NCI-H2227 (cell line): ENCODE measurements around the gene TDRD7.
"Not testable (repeated sequence)": the region's sequence is repeated elsewhere in the genome, so short reads cannot be mapped to it uniquely, and the experiment has no call there.

ENCODE experiments used
- DNase-seq: peaks from one replicate; lab custom pipeline; 2025; ENCODE audit not compliant: unreplicated experiment; lab: John Stamatoyannopoulos, UW

The TDRD7 gene

GRCh38 chr9:97419309-97419867 is 7.5 kb downstream of the TDRD7 start:
- no peak for DNase-seq

DNA sequence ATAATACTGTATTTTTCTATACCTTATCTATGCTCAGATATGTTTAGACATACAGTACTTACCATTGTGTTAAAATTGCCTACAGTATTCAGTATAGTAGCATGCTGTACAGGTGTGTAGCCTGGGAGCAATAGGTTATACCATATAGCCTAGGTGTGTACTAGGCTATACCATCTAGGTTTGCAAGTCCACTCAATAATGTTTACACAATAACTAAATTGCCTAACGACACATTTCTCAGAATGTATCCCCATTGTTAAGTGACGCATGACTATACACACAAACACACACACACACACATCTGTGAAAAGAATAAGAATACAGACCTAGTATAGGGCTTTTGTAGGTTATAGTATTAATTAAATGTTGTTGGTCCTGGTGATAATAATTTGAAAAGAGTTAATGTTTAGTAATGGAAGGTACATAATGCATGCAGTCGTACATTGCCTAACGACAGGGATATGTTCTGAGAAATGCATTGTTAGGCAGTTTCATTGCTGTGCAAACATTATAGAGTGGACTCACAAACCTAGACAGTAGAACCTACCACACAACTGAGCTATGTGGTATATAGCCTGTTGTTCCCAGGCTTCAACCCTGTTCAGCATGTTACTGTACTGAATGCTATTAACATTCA is 13.6 kb downstream of the TDRD7 start:
- DNase-seq, result no peak

GRCh38 chr9:97425973-97426336 is 14.1 kb downstream of the TDRD7 start:
- no peak for DNase-seq

DNA sequence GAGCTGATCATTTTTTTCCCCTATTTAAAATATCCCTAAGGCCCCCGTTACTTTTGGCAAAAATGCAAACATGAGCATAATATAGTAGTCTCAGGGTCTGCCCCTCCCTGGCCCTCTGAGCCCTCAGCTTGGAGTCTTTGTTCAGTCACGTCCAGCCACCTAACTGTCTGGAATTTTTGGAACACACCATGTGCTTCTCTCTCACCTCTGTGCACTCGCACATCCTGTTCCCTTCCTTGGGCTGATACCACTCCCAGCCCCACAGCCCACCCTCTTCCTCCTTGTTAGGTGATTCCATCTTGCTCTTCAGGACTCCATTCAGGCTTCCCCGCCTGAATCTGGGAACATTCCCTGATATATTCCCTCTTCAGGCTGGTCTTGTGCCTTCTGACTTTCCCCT is 16.0 kb downstream of the TDRD7 start:
- DNase-seq, result no peak

DNA sequence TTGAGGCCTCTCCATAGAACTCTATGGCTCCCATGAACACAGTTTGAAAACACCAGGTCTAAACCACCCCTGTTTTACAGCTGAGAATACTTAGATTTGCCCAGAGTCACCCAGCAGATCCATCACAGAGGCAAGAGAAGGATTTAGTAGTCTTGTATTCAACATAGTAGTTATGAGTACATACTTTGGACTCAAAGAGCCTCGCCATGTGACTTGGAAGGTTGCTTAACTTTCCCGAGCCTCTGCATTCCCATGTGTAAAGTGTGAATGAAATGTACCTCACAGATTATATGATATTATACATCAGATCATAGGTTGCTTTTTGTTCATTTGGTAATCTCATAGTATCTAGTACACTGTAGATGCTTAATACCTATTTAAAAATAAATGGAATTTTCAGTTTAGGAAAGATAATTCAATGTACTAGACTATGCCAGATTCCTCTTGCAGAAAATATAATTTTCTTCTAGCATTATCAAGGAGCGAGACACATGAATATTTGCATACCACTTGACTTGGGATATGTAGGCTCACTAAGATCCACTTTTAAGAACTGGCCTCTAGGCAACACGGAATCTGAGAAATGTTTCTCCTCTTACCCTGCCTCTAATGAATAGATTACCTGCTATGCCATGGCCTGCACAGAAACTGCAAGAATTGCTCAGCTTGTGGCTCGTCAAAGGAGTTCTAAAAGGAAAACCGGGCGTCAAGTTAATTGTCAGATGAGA is 18.6 kb downstream of the TDRD7 start:
- no peak for DNase-seq

DNA sequence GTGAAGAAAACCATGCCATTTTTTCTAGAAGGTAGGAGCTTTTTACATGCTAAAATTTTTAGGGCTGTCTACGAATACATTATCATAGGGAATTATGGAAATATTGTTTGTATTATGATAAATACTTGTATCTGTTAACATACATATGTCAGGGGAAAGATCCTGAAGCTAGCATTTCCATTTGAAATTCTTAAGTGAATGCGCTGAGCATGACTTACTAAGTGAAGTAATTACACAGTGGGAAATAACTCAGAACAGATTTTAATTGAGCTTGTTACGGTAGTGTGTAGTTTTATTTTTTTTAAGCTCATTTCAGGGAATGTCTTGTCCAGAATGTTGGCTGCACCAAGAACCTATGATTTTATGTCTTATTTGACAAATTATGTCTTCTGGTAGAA is 19.1 kb downstream of the TDRD7 start:
- no peak for DNase-seq

- DNase-seq, result peak; percentile 23
Measured at GRCh38 chr9:97431549-97432143, 19.8 kb downstream of the TDRD7 start.

DNA sequence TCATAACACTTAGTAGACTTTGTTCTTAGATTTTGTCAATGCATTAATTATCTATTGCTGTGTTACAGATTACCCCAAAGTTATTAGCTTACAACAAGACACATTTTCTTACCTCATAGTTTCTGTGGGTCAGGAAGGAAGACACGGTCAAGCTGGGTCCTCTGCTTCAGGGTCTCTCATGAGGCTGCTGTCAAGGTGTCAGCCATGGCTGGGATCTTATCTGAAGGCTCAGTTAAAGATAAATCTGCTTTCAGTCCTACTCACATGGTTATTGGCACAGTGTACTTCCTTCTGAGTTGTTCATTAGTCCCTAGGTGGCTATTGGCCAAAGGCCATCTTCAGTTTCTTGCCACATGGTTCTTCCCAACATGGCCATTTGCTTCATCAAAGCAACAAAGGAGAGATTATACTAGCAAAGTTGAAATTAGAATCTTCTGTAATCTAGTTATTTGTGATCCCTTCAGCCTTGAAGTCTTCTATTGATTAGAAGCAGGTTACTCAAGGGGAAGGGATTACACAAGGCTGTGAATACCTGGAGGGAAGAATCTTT is 25.2 kb downstream of the TDRD7 start:
- no peak for DNase-seq

DNA sequence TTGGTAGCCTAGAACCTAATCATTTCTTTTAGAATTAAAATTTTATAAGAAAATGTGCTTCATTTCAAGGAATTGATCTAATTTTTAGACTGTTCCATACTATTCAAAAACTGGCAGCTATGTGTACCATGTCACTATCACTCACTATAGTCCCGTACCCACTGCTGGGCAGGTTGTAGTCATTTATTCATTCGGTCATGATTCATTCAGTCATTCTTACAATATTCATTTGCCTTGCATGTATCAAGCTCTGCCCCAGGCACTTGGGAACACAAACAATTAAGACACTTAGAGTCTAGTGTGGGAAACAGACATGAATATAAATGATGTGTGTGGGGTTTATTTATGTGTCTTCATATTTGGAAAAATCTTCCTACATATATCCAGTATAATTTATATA is 26.4 kb downstream of the TDRD7 start:
- DNase-seq, result no peak

GRCh38 chr9:97438666-97439065 is 26.8 kb downstream of the TDRD7 start:
- DNase-seq, result no peak

DNA sequence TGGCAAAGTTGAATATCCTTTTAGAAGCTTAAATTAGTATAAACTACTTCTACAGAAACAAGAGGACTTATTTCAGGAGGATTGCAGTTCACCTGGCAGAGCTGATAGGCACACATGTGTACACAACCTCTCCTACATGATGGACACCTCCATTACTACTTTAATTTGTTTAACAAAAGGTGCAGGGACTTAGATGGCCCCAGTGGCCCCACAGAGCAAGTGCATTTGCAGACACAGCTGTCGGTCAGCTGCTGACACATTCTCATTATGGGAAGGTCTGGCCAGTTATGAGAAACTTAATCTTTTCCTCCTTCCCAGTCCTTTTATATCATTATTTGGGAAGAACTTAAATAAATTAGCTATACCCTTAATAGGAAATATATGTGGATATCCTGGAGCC is 28.3 kb downstream of the TDRD7 start:
- DNase-seq, result no peak

DNA sequence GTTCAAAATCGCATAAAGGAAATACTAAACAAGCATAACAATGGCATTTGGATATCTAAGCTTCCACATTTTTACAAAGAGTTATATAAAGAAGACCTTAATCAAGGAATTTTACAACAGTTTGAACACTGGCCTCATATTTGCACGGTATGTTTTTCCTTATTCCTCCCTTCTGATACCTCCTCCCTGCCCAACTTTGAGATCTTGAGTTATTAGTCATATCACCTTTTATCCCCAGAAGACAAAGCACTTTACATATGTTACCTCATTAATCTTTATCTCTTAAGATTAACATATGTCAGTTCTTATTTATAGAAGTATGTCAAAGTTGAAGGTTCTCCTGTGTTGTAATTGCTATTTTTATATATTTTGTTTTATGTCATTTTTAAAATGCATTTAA is 29.8 kb downstream of the TDRD7 start:
- DNase-seq, result no peak

GRCh38 chr9:97445119-97445701 is 33.3 kb downstream of the TDRD7 start:
- DNase-seq, result no peak

DNA sequence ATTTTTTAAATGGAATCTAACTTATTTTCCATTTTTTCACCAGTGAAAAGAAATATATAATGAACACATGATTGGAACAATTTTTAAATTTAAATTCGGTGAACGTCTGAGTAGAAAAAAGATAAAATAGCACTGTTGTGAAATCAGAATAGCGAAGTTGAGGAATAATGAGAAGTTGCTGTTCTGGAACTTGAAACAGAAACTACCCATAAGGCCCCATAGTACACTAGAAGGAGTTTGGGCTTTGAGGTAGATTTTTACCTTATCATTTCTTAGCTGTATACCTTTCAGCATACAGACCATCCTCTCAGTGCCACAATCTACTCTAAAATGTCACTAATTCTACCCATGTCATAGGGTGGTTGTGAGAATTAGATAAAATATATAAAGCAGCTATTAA is 35.1 kb downstream of the TDRD7 start:
- DNase-seq, result no peak

GRCh38 chr9:97453573-97453972 is 41.7 kb downstream of the TDRD7 start:
- DNase-seq, result not testable (repeated sequence)

GRCh38 chr9:97456841-97457240 is 44.9 kb downstream of the TDRD7 start:
- DNase-seq, result not testable (repeated sequence)

GRCh38 chr9:97459326-97459725 is 47.4 kb downstream of the TDRD7 start:
- no peak for DNase-seq

DNA sequence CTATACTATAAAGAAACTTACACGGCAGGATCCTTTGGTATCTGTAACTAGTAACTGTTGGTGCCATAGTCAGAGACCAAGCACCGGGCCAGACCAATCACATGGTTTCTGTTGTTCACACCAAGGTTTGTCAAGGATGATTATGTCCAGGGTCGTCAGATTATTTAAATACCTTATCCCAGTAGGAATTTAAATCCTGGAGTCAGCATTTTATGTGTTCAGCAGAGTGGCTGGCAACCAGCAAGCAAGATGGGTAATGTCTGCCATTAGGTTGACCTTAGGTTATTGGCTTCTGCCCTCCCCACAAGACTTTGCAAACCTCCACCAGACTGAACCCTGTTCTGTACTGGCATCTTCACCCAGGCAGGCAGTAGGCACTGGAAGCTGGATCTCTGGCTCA is 50.3 kb downstream of the TDRD7 start:
- DNase-seq, result no peak

- DNase-seq, result no peak
Measured at GRCh38 chr9:97462914-97463313, 51.0 kb downstream of the TDRD7 start.

DNA sequence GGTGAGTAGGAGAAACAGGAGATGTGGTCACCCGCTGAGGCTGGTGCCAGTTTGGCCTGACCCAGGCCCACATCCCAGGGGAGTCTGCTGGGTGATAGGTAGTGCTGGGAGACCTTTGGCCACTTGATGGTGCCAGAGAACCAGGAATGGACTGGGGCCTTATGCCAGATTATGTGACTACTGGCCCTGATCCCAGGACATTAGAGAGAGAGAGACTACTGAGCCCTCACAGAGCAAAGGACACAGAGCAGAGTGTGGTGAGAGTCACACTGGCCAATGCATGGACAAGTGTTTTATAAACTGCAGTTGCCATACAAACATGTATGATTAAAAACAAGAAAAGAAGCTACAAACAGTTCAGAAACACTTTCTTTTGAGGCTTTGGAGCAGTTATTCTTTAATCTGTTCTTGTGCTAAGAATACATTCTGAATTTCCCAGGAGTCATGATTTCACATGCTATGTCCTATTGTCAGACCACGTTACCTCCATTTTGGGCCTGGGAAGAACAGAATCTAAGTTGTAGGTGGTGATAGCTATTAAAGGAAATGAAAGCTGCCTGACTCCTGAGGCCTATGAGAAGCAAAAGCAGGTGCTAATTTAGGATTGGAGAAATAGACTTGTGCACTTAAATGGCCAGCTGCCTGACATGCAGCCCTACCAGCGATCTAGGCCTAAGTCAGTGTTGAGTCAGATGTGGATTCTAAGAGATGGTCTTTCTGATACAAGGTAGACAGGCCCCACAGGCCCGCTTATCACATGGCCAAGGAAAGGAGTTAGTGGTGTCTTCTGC is 57.0 kb downstream of the TDRD7 start:
- peak; percentile 40 for DNase-seq

DNA sequence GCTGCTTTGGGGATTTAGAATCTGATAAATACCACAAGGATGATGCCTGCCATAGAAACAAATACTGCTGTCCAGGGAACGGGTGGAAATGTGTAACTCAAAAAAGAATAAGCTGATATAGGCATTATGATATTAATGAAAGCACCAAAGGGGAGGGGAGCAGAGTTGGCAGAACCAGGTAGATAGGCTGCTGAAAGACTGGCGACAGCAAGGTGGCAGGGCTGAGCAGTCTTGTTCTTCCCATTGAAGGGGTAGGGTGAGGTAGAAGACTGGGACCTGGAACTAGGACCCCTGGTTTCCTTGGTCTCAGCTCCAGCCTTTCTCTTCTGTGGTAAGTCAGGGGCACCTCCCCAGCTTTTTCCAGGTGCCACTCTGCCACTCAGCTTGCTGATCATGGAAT is 58.2 kb downstream of the TDRD7 start:
- no peak for DNase-seq
